Activated CD8-positive, alpha-beta T cell treated with anti-CD3 and anti-CD28 coated beads, Interleukin-2, amount 10 ng/mL, durations not matched to agents 7 days and 5 days (primary cell): ENCODE results near the gene AKAP5. TPM values are rescaled to one million over a fixed set of nuclear protein-coding genes. Genes with fewer than 3 reads are reported as not detected.

ENCODE experiments used
- ATAC-seq: fragments of 150-1000 bp; cut with Tn5 transposase; one replicate; pipeline ENCODE4 v1.10.0; 2021; ENCODE audit warnings: moderate library complexity
- CTCF ChIA-PET: fragments of 350-600 bp; sonication (Branson Sonifier 250); formaldehyde crosslinking; loops from one replicate; lab custom pipeline; 2021; ENCODE audit warnings: antibody characterized with exemption; lab: Charles Lee
- POLR2A ChIA-PET: fragments of 350-600 bp; sonication (Branson Sonifier 250); formaldehyde crosslinking; loops from one replicate; lab custom pipeline; 2021; ENCODE audit warnings: antibody characterized with exemption; lab: Charles Lee
- DNase-seq: peaks from one replicate; pipeline ENCODE4 v3.0.0-alpha.2; 2020
- H3K27ac Mint-ChIP-seq: one replicate; pipeline ENCODE4 v1.8.0; 2021; ENCODE audit warnings: mild to moderate bottlenecking, mixed read lengths
- H3K27me3 Mint-ChIP-seq: one replicate; pipeline ENCODE4 v1.8.0; 2021; ENCODE audit warnings: low read depth, mixed read lengths
- H3K36me3 Mint-ChIP-seq: one replicate; pipeline ENCODE4 v1.8.0; 2021; ENCODE audit warnings: low read depth, mixed read lengths
- H3K4me1 Mint-ChIP-seq: one replicate; pipeline ENCODE4 v1.8.0; 2021; ENCODE audit warnings: low read depth, mixed read lengths
- H3K4me3 Mint-ChIP-seq: one replicate; pipeline ENCODE4 v1.8.0; 2021; ENCODE audit warnings: mild to moderate bottlenecking, mixed read lengths
- H3K9me3 Mint-ChIP-seq: one replicate; pipeline ENCODE4 v1.8.0; 2022; ENCODE audit warnings: mixed read lengths; ENCODE audit not compliant: insufficient read depth
- total RNA-seq, 2 experiments: library from RNA; stranded (reverse); gene quantifications; one replicate each; pipeline ENCODE4 v1.2.3, GENCODE V29; 2021

Gene AKAP5
- total RNA-seq, 2 experiments from 2014 or later, result 1.9 to 2.1 TPM

- DNase-seq, result no peak
- no peaks in the 10 kb centered on the region for H3K9me3 Mint-ChIP-seq
- no peak overlapping the region for H3K4me3 Mint-ChIP-seq
- peak; percentile 51 for ATAC-seq
- ChIA-PET POLR2A (no interaction called here), CTCF (interaction anchor here (1.2 to 3.7 kb wide), 3 partner anchors 8 to 94 kb away, joined by 3 to 33 read pairs (median 3); no protein-coding TSS in a partner anchor)
- H3K27ac Mint-ChIP-seq, result peak overlapping the region; percentile 9
- H3K4me1 Mint-ChIP-seq, result peaks cover 16% of the 10 kb centered on the region
- no peaks in the 10 kb centered on the region for H3K27me3 Mint-ChIP-seq
- H3K36me3 Mint-ChIP-seq, result peaks cover 76% of the 10 kb centered on the region
Measured at GRCh38 chr14:64438181-64438841, 27.0 kb upstream of the AKAP5 start.

GRCh38 chr14:64439141-64439540, 26.2 kb upstream of the AKAP5 start:
- Mint-ChIP-seq H3K27ac (no peak overlapping the region), H3K4me3 (no peak overlapping the region), H3K27me3 (no peaks in the 10 kb centered on the region), H3K36me3 (peaks cover 79% of the 10 kb centered on the region), H3K4me1 (peaks cover 22% of the 10 kb centered on the region), H3K9me3 (no peaks in the 10 kb centered on the region)
- ChIA-PET CTCF (interaction anchor here (0.7 to 3.7 kb wide), 4 partner anchors 9 to 95 kb away, joined by 3 to 33 read pairs (median 3); no protein-coding TSS in a partner anchor), POLR2A (no interaction called here)
- no peak for ATAC-seq
- no peak for DNase-seq

- POLR2A ChIA-PET, result no interaction called here
- H3K9me3 Mint-ChIP-seq, result no peaks in the 10 kb centered on the region
- DNase-seq, result no peak
- H3K4me1 Mint-ChIP-seq, result peaks cover 36% of the 10 kb centered on the region
- H3K36me3 Mint-ChIP-seq, result peaks cover 82% of the 10 kb centered on the region
- CTCF ChIA-PET, result interaction anchor here (3.7 kb wide), 1 partner anchor 10 kb away, joined by 33 read pairs; no protein-coding TSS in a partner anchor
- no peak overlapping the region for H3K27ac Mint-ChIP-seq
- no peak for ATAC-seq
- H3K27me3 Mint-ChIP-seq, result no peaks in the 10 kb centered on the region
- H3K4me3 Mint-ChIP-seq, result no peak overlapping the region
Measured at GRCh38 chr14:64440494-64440893, 24.8 kb upstream of the AKAP5 start.

- peaks cover 72% of the 10 kb centered on the region for H3K36me3 Mint-ChIP-seq
- no peak for ATAC-seq
- no peak overlapping the region for H3K27ac Mint-ChIP-seq
- no peaks in the 10 kb centered on the region for H3K27me3 Mint-ChIP-seq
- no peak overlapping the region for H3K4me3 Mint-ChIP-seq
- no peaks in the 10 kb centered on the region for H3K9me3 Mint-ChIP-seq
- ChIA-PET POLR2A (no interaction called here), CTCF (interaction anchor here (11.2 kb wide), 1 partner anchor 12 kb away, joined by 111 read pairs; no protein-coding TSS in a partner anchor)
- H3K4me1 Mint-ChIP-seq, result peaks cover 45% of the 10 kb centered on the region
- DNase-seq, result no peak
Measured at GRCh38 chr14:64442300-64442988, 22.9 kb upstream of the AKAP5 start.

- ChIA-PET POLR2A (interaction anchor here (1.5 kb wide), 1 partner anchor 56 kb away, joined by 5 read pairs; the partner anchor contains the start of gene MTHFD1), CTCF (interaction anchor here (1.4 to 11.2 kb wide), 4 partner anchors 9 to 34 kb away, joined by 3 to 111 read pairs (median 10); no protein-coding TSS in a partner anchor)
- no peaks in the 10 kb centered on the region for H3K9me3 Mint-ChIP-seq
- peak overlapping the region; percentile 18 for H3K27ac Mint-ChIP-seq
- ATAC-seq (no peak), DNase-seq (no peak)
- peaks cover 69% of the 10 kb centered on the region for H3K36me3 Mint-ChIP-seq
- H3K4me1 Mint-ChIP-seq, result peaks cover 46% of the 10 kb centered on the region
- no peak overlapping the region for H3K4me3 Mint-ChIP-seq
- H3K27me3 Mint-ChIP-seq, result no peaks in the 10 kb centered on the region
Measured at GRCh38 chr14:64444140-64444539, 21.2 kb upstream of the AKAP5 start.

GRCh38 chr14:64444984-64445845, 20.1 kb upstream of the AKAP5 start:
- POLR2A ChIA-PET, result interaction anchor here (0.8 to 2.9 kb wide), 4 partner anchors 19 to 60 kb away, joined by 3 to 9 read pairs (median 6); partner anchors contain the start of gene ZBTB1
- no peaks in the 10 kb centered on the region for H3K9me3 Mint-ChIP-seq
- CTCF ChIA-PET, result interaction anchor here (0.6 to 11.2 kb wide), 8 partner anchors 10 to 192 kb away, joined by 3 to 111 read pairs (median 4); no protein-coding TSS in a partner anchor
- H3K36me3 Mint-ChIP-seq, result peaks cover 70% of the 10 kb centered on the region
- ATAC-seq (peak; percentile 75), DNase-seq (peak; percentile 63)
- H3K27me3 Mint-ChIP-seq, result no peaks in the 10 kb centered on the region
- H3K4me1 Mint-ChIP-seq, result peaks cover 54% of the 10 kb centered on the region
- no peak overlapping the region for H3K4me3 Mint-ChIP-seq
- H3K27ac Mint-ChIP-seq, result peak overlapping the region; percentile 91

GRCh38 chr14:64447876-64448670, 17.2 kb upstream of the AKAP5 start:
- Mint-ChIP-seq H3K4me3 (peak overlapping the region; percentile 30), H3K27ac (peak overlapping the region; percentile 87), H3K27me3 (no peaks in the 10 kb centered on the region), H3K36me3 (peaks cover 65% of the 10 kb centered on the region), H3K4me1 (peaks cover 58% of the 10 kb centered on the region), H3K9me3 (no peaks in the 10 kb centered on the region)
- ChIA-PET CTCF (interaction anchor here (0.7 to 11.2 kb wide), 9 partner anchors 14 to 145 kb away, joined by 3 to 111 read pairs (median 5); partner anchors contain the start of gene MTHFD1), POLR2A (interaction anchor here (0.6 to 1.6 kb wide), 6 partner anchors 11 to 110 kb away, joined by 3 to 5 read pairs (median 4); partner anchors contain the start of genes AKAP5 and ZBTB1)
- ATAC-seq (peak; percentile 29), DNase-seq (peak; percentile 42)

- ChIA-PET POLR2A (interaction anchor here (1.3 to 1.6 kb wide), 3 partner anchors 20 to 63 kb away, joined by 3 to 5 read pairs (median 3); partner anchors contain the start of gene MTHFD1), CTCF (interaction anchor here (0.8 to 11.2 kb wide), 5 partner anchors 12 to 59 kb away, joined by 3 to 111 read pairs (median 13); no protein-coding TSS in a partner anchor)
- Mint-ChIP-seq H3K36me3 (peaks cover 60% of the 10 kb centered on the region), H3K9me3 (no peaks in the 10 kb centered on the region), H3K27ac (peak overlapping the region; percentile 69), H3K27me3 (no peaks in the 10 kb centered on the region), H3K4me3 (no peak overlapping the region), H3K4me1 (peaks cover 40% of the 10 kb centered on the region)
- no peak for DNase-seq
- peak; percentile 37 for ATAC-seq
Measured at GRCh38 chr14:64450255-64450654, 15.0 kb upstream of the AKAP5 start.

- Mint-ChIP-seq H3K4me1 (peaks cover 22% of the 10 kb centered on the region), H3K36me3 (peaks cover 72% of the 10 kb centered on the region), H3K27me3 (no peaks in the 10 kb centered on the region), H3K4me3 (no peak overlapping the region), H3K9me3 (no peaks in the 10 kb centered on the region), H3K27ac (no peak overlapping the region)
- DNase-seq, result no peak
- POLR2A ChIA-PET, result no interaction called here
- CTCF ChIA-PET, result no interaction called here
- ATAC-seq, result no peak
Measured at GRCh38 chr14:64454671-64455070, 10.6 kb upstream of the AKAP5 start.

GRCh38 chr14:64459405-64460136, 5.7 kb upstream of the AKAP5 start:
- Mint-ChIP-seq H3K27me3 (no peaks in the 10 kb centered on the region), H3K4me1 (peaks cover 23% of the 10 kb centered on the region), H3K36me3 (peaks cover 58% of the 10 kb centered on the region), H3K9me3 (no peaks in the 10 kb centered on the region), H3K4me3 (no peak overlapping the region), H3K27ac (peak overlapping the region; percentile 39)
- ChIA-PET POLR2A (interaction anchor here (1.0 to 1.5 kb wide), 2 partner anchors 46 to 72 kb away, joined by 3 to 4 read pairs; partner anchors contain the start of gene MTHFD1), CTCF (interaction anchor here (0.6 to 1.2 kb wide), 4 partner anchors 13 to 51 kb away, joined by 3 to 4 read pairs (median 3); no protein-coding TSS in a partner anchor)
- DNase-seq (no peak), ATAC-seq (no peak)
